Natural killer cell treated with Interleukin-12 subunit alpha and Interleukin-12 subunit beta and Interleukin-15 and Interleukin-18, amount 100 ng/mL, for 72 hours (primary cell): Measurements from ENCODE around the gene CEACAM3. TPM values are rescaled to one million over a fixed set of nuclear protein-coding genes. Genes with fewer than 3 reads are reported as not detected.
"Not testable (repeated sequence)": the region's sequence is repeated elsewhere in the genome, so short reads cannot be mapped to it uniquely, and the experiment has no call there.

Experiments
- ATAC-seq, 2 donors: fragments of 150-1000 bp; cut with Tn5 transposase in 1 of 2; sonication (Bioruptor Pico), chemical (Tn5 transposase) in 1 of 2; 2 replicates each; pipeline ENCODE4 v1.10.0; 2021
- DNase-seq: peaks from one replicate; pipeline ENCODE4 v3.0.0; 2022; ENCODE audit warnings: low spot score
- H3K27ac Mint-ChIP-seq, 2 donors: 1 replicate in 1 of 2; 2 replicates in 1 of 2; pipeline ENCODE4 v1.8.0; 2022; ENCODE audit warnings: mixed read lengths in 2 of 2, mild to moderate bottlenecking in 1 of 2, moderate library complexity in 1 of 2
- H3K27me3 Mint-ChIP-seq, 2 donors: 1 replicate in 1 of 2; 2 replicates in 1 of 2; pipeline ENCODE4 v1.8.0; 2022; ENCODE audit warnings: mixed read lengths in 2 of 2
- H3K36me3 Mint-ChIP-seq: one replicate; pipeline ENCODE4 v1.8.0; 2022; ENCODE audit warnings: mixed read lengths
- H3K4me1 Mint-ChIP-seq, 2 donors: 1 replicate in 1 of 2; 2 replicates in 1 of 2; pipeline ENCODE4 v1.8.0; 2022; ENCODE audit warnings: low read depth in 2 of 2, mixed read lengths in 2 of 2, mild to moderate bottlenecking in 1 of 2
- H3K4me3 Mint-ChIP-seq: one replicate; pipeline ENCODE4 v1.8.0; 2022; ENCODE audit warnings: mixed read lengths
- H3K9me3 Mint-ChIP-seq: 2 replicates; pipeline ENCODE4 v1.8.0; 2022; ENCODE audit warnings: mixed read lengths
- total RNA-seq, 2 donors: library from RNA; stranded (reverse); gene quantifications; one replicate each; pipeline ENCODE4 v1.2.3, GENCODE V29; 2022

CEACAM3 gene
- total RNA-seq, 2 donors from 2014 or later = not detected

DNA sequence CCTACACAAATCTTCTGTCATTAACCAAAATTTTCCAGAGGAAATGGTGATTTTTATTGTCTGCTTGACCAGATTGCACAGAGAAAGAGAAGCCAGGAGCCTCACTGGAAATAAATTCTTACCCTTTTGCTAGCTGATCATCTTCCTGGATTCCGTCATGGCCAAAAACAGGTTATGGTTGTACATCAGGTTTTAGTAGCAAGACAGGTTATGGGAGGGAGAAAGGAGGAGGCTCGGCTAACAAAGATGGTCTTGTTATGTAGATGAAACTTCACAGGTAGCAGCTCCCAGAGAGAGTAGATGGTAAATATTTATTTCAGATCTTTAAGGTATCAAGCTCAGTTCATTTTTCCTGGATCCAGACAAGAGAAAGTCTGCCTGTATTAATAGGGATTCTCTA lies 19.7 kb upstream of the CEACAM3 start:
- no peak for DNase-seq
- H3K27me3 Mint-ChIP-seq = peaks cover 37 to 49% of the 10 kb centered on the region in 2 donors
- H3K36me3 Mint-ChIP-seq = no peaks in the 10 kb centered on the region
- ATAC-seq = no peak
- no peak overlapping the region for H3K4me3 Mint-ChIP-seq
- H3K4me1 Mint-ChIP-seq = no peaks in the 10 kb centered on the region
- H3K27ac Mint-ChIP-seq = no peak overlapping the region
- H3K9me3 Mint-ChIP-seq = no peaks in the 10 kb centered on the region

DNA sequence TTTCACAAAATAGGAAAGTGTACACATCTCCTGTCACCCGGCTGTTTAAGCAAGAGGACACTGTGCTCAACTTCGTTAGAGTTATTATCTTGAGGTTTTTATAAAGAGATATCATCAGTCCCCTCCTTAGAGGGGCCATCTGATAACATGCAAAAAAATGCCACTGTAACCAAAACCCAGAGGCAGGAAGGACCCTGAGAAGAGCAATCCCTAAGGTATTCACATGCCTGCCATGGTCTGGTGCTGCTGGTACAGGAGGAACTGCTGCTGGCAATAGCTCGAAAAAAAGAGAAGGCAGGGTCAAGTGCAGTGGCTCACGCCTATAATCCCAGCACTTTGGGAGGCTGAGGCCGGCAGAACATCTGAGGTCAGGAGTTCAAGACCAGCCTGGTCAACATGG lies 12.8 kb upstream of the CEACAM3 start:
- peaks cover 28 to 30% of the 10 kb centered on the region in 2 donors for H3K27me3 Mint-ChIP-seq
- H3K27ac Mint-ChIP-seq = no peak overlapping the region
- no peaks in the 10 kb centered on the region for H3K36me3 Mint-ChIP-seq
- H3K4me3 Mint-ChIP-seq = no peak overlapping the region
- H3K9me3 Mint-ChIP-seq = no peaks in the 10 kb centered on the region
- H3K4me1 Mint-ChIP-seq = peaks cover 17 to 18% of the 10 kb centered on the region in 2 donors
- DNase-seq = no peak
- ATAC-seq = no peak

DNA sequence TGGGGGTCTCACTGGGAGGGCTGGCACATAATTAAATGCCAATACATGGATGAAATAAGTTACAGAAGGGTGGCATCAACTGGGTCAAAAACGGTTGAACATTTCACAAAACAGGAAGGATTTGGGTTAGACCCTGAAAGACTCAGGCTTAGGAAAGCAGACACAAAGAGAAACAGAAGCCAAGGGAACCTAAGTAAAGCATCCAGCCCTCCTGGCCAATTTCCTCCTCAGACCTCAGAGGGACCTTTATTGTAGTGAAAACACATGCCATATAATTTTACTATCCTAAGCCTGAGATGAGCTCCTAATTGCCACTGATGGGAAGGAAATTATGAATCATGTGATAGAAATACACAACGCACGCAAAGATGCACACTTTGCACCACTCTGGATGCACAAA lies 12.1 kb upstream of the CEACAM3 start:
- Mint-ChIP-seq H3K36me3 (no peaks in the 10 kb centered on the region), H3K4me3 (peak overlapping the region; percentile 58), H3K27ac (peak overlapping the region; percentile 5 to 17), H3K9me3 (no peaks in the 10 kb centered on the region), H3K4me1 (peaks cover 17 to 18% of the 10 kb centered on the region in 2 donors), H3K27me3 (peaks cover 28 to 30% of the 10 kb centered on the region in 2 donors)
- DNase-seq (no peak), ATAC-seq (no peak)

DNA sequence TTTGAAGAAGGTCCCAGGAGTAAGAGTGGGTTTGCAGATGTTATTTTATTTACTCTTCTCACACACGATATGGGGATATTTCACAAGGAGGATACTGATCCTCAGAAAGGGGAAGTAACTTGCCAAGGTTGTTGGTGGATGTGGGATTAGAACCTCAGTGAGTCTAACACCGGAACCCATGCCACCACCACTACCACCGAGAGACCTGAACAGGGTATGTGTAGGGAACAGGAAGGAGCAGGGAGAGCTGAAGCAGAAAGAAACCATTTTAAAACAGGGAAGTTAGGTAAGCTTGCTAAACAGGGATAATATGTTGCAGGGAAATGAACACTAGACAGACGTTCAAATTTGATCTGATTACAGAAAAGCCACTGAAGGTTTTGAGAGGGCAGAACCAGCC lies 11.6 kb upstream of the CEACAM3 start:
- DNase-seq = no peak
- ATAC-seq = peak in 1 of 2 donors; percentile 58
- Mint-ChIP-seq H3K4me1 (peaks cover 17 to 18% of the 10 kb centered on the region in 2 donors), H3K27me3 (peaks cover 26% of the 10 kb centered on the region in 2 donors), H3K9me3 (no peaks in the 10 kb centered on the region), H3K4me3 (peak overlapping the region; percentile 58), H3K27ac (peak overlapping the region; percentile 5 to 17), H3K36me3 (no peaks in the 10 kb centered on the region)

DNA sequence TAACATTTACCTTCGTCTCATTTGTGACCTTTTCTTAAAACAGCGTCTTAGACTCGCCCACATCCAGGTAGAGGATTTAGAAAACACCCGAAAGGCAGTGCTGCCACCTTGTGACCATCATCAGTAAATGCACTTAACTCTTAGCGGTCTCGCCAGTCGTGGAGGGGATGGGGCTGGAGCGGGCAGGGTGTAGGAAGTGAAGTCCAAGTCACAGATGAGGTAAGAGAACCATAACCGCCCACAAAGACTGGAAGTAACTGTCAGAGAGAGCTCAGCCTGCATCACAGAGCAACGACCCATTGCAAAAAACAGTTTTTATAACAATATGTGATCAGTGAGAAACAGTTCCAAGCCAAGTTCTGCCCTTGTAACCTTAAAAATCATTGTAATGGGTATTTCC lies 10.7 kb upstream of the CEACAM3 start:
- Mint-ChIP-seq H3K9me3 (no peaks in the 10 kb centered on the region), H3K27ac (peak overlapping the region in 1 of 2 donors; percentile 5), H3K36me3 (no peaks in the 10 kb centered on the region), H3K4me1 (peaks cover 17 to 18% of the 10 kb centered on the region in 2 donors), H3K27me3 (peaks cover 17 to 22% of the 10 kb centered on the region in 2 donors), H3K4me3 (peak overlapping the region; percentile 58)
- DNase-seq (peak; percentile 78), ATAC-seq (peak; percentile 87 to 88)

DNA sequence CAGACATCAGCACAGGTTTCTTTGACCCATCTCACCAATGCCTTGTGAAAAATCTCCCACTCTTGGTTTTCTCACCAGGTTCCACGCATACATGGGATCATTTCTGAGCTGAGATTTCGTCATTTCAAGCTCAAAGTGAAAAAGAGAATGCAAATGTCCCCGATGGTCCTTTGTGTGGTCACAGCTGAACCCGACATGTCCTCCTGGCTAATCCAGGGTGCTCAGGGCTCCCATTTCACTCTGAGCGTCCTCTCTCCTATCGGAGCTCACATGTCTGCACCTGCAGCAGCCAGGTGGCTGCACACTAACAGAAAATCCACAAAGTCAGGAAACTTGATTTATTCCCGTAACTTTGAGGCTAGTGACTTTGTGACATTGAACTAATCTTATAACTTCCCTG lies 9.3 kb upstream of the CEACAM3 start:
- no peak for DNase-seq
- no peak overlapping the region for H3K27ac Mint-ChIP-seq
- no peak overlapping the region for H3K4me3 Mint-ChIP-seq
- H3K9me3 Mint-ChIP-seq = no peaks in the 10 kb centered on the region
- peaks cover 14 to 17% of the 10 kb centered on the region in 2 donors for H3K27me3 Mint-ChIP-seq
- H3K36me3 Mint-ChIP-seq = no peaks in the 10 kb centered on the region
- H3K4me1 Mint-ChIP-seq = peaks cover 17 to 18% of the 10 kb centered on the region in 2 donors
- ATAC-seq = no peak

DNA sequence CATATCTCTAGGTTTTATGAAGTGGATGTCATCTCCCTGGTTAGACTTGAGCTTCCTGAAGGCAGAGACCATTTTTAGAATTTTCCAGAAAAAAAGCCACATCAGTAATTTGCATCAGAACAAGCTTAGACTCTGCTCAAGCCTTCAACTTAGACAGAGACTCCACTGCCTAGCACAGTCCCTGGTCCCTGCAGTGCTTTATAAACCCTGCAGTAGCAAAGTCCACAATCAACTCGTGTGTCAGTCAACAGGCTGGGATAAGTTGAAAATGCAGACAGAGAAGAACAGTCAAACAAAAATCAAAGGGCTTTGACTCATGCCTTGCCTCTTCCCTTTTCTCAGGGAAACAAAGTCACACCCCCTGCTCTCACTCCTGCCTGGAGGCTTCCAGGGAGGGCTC lies 7.9 kb upstream of the CEACAM3 start:
- Mint-ChIP-seq H3K4me1 (peaks cover 18 to 20% of the 10 kb centered on the region in 2 donors), H3K27me3 (peaks cover 25 to 26% of the 10 kb centered on the region in 2 donors)
- not testable (repeated sequence) for H3K27ac Mint-ChIP-seq, ATAC-seq, H3K4me3 Mint-ChIP-seq, H3K9me3 Mint-ChIP-seq, H3K36me3 Mint-ChIP-seq, DNase-seq

DNA sequence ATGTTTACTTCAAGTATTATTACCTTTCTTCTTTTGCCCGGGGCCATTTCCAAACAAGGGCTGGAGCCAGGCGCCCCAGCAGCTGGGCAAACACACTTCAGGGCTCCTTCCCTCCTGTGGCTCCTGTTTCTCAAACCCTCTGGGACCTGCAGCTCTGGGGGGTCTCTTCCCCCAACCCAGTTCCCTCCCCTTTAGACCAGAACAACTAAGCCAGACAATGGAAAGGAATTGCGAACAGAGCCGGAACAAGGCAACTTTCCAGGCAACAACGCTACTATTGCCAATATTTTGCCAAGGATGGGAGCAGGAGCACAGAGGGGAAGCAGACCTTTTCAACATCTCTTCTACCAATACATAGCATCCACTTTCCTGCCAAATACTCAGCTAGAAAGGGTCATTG lies 7.3 kb upstream of the CEACAM3 start:
- not testable (repeated sequence) for H3K9me3 Mint-ChIP-seq, H3K36me3 Mint-ChIP-seq, H3K4me3 Mint-ChIP-seq, DNase-seq, ATAC-seq, H3K27ac Mint-ChIP-seq
- peaks cover 18 to 20% of the 10 kb centered on the region in 2 donors for H3K4me1 Mint-ChIP-seq
- peaks cover 25 to 26% of the 10 kb centered on the region in 2 donors for H3K27me3 Mint-ChIP-seq

DNA sequence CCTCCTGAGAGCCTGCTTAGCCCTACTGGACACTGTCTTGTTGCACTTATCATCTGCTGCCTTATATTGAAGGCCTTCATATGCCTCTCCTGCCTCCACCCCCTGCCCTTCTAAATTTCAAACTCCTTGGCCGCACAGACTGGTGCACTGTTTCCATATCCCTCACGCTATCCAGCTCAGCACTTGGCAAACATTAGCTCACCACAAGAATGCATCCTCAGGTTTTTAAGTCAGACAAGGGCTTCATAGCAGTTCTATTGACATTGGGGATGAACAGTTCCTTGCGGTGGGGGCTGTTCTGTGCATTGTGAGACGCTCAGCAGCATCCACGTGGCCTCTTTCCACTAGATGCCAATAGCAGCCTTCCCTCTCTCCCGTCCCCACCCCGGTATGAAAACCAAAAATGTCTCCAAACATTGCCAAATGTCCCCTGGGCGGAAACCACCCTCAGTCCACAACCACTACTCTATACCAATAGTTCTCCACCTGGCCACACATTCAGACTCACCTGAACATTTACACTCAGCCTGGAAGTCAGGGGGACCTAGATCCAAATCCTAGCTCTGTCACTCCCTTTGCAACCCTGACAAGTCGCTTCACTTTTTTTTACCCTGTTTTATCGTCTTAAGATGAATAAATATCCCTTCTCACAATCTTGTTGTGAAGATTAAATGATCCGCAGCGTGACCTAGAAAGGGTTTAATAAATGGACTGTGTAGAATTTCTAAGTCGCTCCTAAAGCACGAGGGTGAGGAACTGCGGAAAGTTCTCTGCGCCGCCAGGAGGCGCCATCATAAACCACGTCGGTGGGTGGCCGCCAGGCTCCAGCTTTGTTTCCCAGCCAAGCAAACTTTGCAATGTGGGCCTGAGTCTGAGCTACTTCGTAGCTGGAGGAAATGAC lies 3.6 kb upstream of the CEACAM3 start:
- Mint-ChIP-seq H3K27me3 (peaks cover 18 to 26% of the 10 kb centered on the region in 2 donors), H3K36me3 (no peaks in the 10 kb centered on the region), H3K27ac (no peak overlapping the region), H3K4me3 (no peak overlapping the region), H3K9me3 (no peaks in the 10 kb centered on the region), H3K4me1 (peaks cover 13 to 22% of the 10 kb centered on the region in 2 donors)
- DNase-seq = no peak
- ATAC-seq = no peak

DNA sequence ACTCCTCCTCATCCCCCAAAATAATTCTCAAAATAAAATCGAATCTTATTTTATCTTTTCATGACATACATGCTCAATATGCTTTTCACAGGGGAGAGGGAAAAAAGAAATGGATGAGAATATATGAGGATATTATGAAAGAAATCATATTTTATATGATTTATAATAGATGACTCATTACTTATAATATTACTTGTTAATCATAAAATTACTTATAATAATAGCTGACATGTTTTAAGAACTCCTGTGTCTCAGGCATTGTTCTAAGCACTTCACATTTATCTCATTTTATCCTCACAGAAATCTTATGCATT lies 3.0 kb upstream of the CEACAM3 start:
- peaks cover 13 to 22% of the 10 kb centered on the region in 2 donors for H3K4me1 Mint-ChIP-seq
- H3K27me3 Mint-ChIP-seq = peaks cover 18 to 28% of the 10 kb centered on the region in 2 donors
- no peak overlapping the region for H3K27ac Mint-ChIP-seq
- H3K4me3 Mint-ChIP-seq = no peak overlapping the region
- no peak for DNase-seq
- H3K9me3 Mint-ChIP-seq = no peaks in the 10 kb centered on the region
- no peak for ATAC-seq
- H3K36me3 Mint-ChIP-seq = no peaks in the 10 kb centered on the region

DNA sequence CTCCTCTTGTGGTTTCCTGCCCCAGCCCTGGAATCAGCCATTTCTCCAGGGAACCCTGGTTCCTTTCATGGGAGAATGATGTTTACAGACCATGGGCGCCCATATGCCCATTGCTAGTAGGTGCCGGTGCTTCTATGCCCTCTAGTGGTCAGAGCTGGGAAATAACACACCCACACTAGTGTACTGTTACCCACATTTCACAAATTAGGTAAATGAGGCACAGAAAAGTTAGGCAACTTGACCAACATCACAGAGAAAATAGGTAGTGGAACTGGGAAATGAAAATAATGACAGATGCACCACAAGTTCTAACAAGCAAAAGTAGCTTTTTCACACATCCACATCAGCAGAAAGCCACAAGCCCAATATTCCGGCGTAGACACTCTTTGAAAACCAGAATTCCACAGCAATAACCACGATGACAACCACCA lies 1.3 kb upstream of the CEACAM3 start:
- ATAC-seq = peak; percentile 87 to 88
- peak overlapping the region in 1 of 2 donors; percentile 29 for H3K27ac Mint-ChIP-seq
- H3K27me3 Mint-ChIP-seq = peaks cover 18 to 28% of the 10 kb centered on the region in 2 donors
- peaks cover 13 to 22% of the 10 kb centered on the region in 2 donors for H3K4me1 Mint-ChIP-seq
- no peaks in the 10 kb centered on the region for H3K9me3 Mint-ChIP-seq
- DNase-seq = peak; percentile 73
- H3K4me3 Mint-ChIP-seq = peak overlapping the region; percentile 15
- H3K36me3 Mint-ChIP-seq = no peaks in the 10 kb centered on the region

DNA sequence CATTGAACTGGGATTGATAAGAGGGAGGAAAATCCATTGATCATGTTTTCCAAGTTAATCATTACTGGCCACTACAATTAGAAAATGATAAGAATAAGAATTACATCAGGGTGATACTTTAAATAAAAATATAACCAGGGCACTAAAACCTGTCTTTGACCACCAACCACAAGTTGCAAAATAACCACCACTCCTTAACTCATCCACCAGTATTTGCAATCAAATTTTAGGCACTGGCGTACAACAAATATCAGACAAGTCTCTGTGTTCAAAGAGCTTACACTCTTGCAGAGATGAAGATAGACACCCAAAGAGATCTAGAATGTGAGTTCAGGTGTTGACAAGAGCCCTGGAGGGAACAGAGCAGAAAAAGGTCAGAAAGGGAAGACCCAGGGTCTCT lies 514 bp downstream of the CEACAM3 start:
- ATAC-seq (no peak), DNase-seq (peak; percentile 12)
- Mint-ChIP-seq H3K27me3 (peaks cover 14 to 32% of the 10 kb centered on the region in 2 donors), H3K27ac (no peak overlapping the region), H3K36me3 (no peaks in the 10 kb centered on the region), H3K4me1 (peaks cover 19 to 26% of the 10 kb centered on the region in 2 donors), H3K9me3 (no peaks in the 10 kb centered on the region), H3K4me3 (peak overlapping the region; percentile 42)

DNA sequence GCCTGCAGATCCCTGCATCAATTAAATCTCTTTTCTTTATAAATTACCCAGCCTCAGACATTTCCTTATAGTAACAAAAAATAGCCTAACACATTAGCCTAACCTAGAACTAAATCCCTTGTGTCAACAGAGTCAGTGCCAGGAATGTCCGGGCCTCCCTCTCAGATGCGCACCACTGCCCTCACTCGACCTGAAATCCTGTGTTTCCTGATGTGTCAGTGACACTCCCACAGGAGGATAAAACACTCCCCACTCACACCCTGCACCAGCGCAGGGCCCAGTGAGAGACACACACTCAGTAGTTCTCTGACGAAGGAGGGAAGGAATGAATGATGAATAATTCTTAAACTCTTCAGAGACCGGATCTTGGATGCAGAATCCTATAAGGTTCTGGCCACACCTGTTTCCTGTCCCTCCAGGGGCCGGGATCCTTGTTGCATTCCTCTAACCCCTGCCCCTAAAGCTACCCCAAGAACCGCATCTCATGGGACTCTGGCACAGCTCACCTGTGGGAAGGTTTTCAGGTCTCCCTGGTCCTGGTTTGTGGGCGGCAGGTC lies 3.1 kb downstream of the CEACAM3 start:
- H3K27ac Mint-ChIP-seq = no peak overlapping the region
- DNase-seq = peak; percentile 41
- peaks cover 30 to 43% of the 10 kb centered on the region in 2 donors for H3K4me1 Mint-ChIP-seq
- H3K9me3 Mint-ChIP-seq = no peaks in the 10 kb centered on the region
- no peak for ATAC-seq
- no peak overlapping the region for H3K4me3 Mint-ChIP-seq
- no peaks in the 10 kb centered on the region for H3K36me3 Mint-ChIP-seq
- H3K27me3 Mint-ChIP-seq = peaks cover 0 to 22% of the 10 kb centered on the region in 2 donors

DNA sequence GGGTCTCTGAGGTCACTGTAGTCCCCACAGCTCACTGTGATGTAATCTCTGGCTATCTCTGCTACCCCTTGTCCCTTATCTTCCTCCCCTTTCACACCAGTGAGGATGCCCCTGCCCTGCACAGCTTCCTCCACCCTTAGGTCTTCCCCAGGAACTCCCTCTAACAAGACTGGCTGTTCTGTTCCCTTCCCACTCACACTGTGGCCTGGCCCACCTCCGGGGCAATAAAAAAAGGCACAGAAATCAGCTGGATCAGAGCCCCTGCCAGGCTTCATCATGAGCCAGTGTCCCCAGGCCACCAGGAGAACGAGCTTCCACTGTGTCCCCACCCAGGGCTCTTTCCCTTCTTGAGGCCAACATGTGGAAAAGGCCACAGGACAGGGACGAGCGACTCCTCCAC lies 4.6 kb downstream of the CEACAM3 start:
- Mint-ChIP-seq H3K36me3 (no peaks in the 10 kb centered on the region), H3K4me3 (no peak overlapping the region), H3K4me1 (peaks cover 24 to 38% of the 10 kb centered on the region in 2 donors), H3K9me3 (no peaks in the 10 kb centered on the region), H3K27ac (peak overlapping the region in 1 of 2 donors; percentile 49), H3K27me3 (peaks cover 0 to 24% of the 10 kb centered on the region in 2 donors)
- no peak for DNase-seq
- ATAC-seq = no peak
